GM21529 (cell line): ENCODE results near the gene ZSCAN5B.
"Not testable (repeated sequence)": the region's sequence is repeated elsewhere in the genome, so short reads cannot be mapped to it uniquely, and the experiment has no call there.

Experiments used
- ATAC-seq: cut with Tn5 transposase; IDR thresholded peaks from one replicate; pipeline ENCODE4 v1.9.1; 2021; ENCODE audit not compliant: unreplicated experiment

The ZSCAN5B gene

DNA sequence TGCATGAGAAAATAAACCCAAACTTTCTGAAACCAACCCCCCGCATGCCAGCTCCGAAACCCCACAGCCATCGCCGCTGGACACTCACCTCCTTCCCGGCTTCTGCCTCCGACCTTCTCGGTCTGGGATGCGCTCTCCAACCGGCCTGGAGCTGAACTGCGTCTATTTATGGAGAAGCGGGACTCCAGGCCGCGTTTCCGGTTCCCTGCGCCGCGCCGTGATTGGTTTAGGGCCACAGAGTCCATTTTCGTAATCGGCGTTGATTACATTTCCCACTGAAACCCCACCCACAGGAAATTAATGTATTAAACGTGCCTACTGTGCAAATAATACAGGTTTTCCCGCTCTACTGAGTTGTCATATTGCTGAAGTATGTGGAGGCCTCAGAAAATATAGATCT, at the start of gene ZSCAN5B:
Gene ZSCAN5B (minus strand): TSS at position 138 of the 400 bp plus-strand sequence. CDS start 4,731 bp downstream, outside the sequence.
- not testable (repeated sequence) for ATAC-seq

- not testable (repeated sequence) for ATAC-seq
Observed at GRCh38 chr19:56245764-56246163, 48.2 kb upstream of the ZSCAN5B start.

GRCh38 chr19:56245121-56245740, 47.6 kb upstream of the ZSCAN5B start:
- no peak for ATAC-seq

- ATAC-seq: no peak
Observed at GRCh38 chr19:56223481-56223880, 25.9 kb upstream of the ZSCAN5B start.

DNA sequence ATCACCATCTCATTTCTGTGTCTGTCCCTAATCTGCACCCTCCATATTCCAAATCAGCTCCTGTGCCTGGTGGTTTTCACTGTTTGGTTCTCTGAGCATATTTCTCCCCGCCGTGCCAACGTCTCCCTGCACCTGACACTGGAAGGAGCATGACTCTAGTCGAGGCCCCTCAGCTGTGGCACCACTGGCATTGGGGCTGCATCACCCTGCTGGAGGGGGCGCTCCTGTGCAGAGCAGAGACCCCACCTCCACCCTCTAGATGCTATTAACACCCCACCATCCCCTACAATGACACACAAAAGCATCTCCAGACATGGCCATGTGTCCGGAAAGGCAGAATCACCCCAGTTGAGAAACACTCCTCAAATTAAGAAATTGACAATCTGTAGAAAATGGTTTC, 25.3 kb upstream of the ZSCAN5B start:
- no peak for ATAC-seq

DNA sequence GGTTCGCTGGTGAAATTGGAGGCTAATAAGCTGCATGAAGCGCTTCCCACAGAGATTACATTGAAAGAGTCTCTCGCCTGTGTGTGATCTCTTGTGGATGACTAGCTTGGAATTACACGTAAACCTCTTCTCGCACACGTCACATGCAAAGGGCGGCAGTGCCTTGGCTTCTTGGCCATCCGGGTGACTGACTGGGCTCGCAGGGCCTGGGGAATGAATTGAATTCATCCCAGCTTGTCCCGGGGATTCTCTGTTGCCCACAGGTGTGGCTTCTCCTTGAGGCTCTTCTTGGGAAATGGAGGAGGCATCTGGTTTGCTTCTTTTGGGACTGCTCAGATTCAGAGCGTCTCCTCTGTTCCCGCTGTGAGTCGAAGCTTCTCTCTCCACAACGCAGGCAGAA, 24.3 kb upstream of the ZSCAN5B start:
- ATAC-seq: no peak

- not testable (repeated sequence) for ATAC-seq
Observed at GRCh38 chr19:56221442-56221841, 23.9 kb upstream of the ZSCAN5B start.

GRCh38 chr19:56218961-56219360, 21.4 kb upstream of the ZSCAN5B start:
- ATAC-seq: no peak

- no peak for ATAC-seq
Observed at GRCh38 chr19:56217039-56217949, 19.7 kb upstream of the ZSCAN5B start.

DNA sequence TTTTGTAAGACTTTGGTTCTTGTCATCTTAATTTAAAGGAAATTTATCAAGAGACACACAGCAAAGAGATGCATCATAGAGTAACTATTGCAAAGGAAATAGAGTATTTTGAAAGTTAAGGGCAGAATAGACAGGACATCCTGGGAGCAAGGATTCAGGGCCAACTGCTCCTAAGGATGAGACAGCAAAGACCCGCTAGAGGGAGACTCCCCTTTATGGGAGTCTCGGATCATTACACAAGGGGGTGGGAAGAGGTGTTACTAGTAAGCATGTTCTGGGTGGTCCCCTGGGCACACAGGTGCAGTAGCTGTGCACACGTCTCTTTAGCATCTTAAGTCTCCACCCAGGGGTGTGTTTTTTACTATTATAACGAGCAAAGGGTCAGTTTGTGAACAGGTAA, 14.1 kb upstream of the ZSCAN5B start:
- ATAC-seq: no peak

- not testable (repeated sequence) for ATAC-seq
Observed at GRCh38 chr19:56210036-56210435, 12.5 kb upstream of the ZSCAN5B start.

GRCh38 chr19:56209091-56209490, 11.5 kb upstream of the ZSCAN5B start:
- no peak for ATAC-seq

- ATAC-seq: not testable (repeated sequence)
Observed at GRCh38 chr19:56207581-56207980, 10.0 kb upstream of the ZSCAN5B start.

GRCh38 chr19:56201973-56202372, 4.4 kb upstream of the ZSCAN5B start, which contains the start of gene ZSCAN5C:
TSS of gene ZSCAN5C (plus strand) at chr19:56202273. CDS start at chr19:56205914, 3,641 bp downstream.
- ATAC-seq: no peak

DNA sequence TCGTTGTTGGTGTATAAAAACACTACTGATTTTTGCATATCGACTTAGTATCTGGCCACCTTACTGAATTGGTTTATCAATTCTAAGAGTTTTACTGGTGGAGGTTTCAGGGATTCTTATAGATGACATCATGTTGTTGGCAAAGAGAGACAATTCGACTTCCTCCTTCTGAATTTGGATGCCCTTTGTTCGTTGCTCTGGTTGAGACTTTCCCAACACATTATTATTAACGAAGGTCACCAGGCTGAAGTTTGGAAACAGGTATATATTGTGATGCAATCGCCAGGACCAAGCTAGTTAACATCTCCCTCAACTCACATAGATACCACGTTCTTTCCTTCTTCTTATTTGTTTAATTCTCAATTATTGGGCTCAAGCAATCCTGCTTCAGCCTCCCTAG, 2.1 kb upstream of the ZSCAN5B start:
- ATAC-seq: no peak

DNA sequence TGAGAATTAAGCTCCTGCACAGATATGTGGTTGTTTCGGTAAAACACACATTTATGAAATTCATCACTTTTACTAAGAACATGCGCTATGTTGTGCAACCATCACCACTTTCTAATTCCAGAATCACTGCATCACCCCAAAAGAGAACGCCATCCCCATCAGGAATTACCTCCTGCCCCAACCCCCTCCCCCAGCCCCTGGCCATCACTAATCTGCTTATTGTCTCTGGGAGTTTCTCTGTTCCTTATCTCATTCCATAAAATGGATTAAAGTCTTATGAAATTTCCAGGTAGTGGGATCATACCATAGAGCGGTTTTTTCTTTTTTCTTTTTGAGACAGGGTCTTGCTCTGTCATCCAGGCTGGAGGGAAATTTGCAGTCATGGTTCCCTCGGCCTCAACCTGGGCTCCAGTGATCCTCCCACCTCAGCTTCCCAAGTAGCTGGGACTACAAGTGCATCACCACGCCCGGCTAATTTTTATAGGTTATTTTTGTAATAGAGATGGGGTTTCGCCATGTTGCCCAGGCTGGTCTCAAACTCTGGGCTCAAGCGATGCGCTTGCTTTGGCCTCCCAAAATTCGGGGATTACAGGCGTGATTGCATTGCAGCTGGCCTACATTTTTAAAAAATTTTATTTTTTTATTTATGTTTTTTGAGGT, 3.5 kb downstream of the ZSCAN5B start:
- ATAC-seq: no peak

- ATAC-seq: no peak
Observed at GRCh38 chr19:56191711-56192110, 5.9 kb downstream of the ZSCAN5B start.

DNA sequence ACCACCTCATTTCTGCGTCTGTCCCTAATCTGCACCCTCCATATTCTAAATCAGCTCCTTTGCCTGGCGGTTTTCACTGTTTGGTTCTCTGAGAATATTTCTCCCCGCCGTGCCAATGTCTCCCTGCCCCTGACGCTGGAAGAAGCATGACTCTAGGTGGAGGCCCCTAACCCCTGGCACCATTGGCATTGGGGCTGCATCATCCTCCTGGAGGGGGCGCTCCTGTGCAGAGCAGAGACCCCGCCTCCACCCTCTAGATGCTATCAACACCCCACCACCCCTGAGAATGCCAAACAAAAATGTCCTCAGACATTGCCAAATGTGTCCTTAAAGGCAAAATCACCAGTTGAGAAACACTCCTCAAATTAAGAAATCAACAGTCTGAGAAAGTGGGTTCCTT, 6.5 kb downstream of the ZSCAN5B start:
- no peak for ATAC-seq

GRCh38 chr19:56189785-56190184, 7.8 kb downstream of the ZSCAN5B start:
- ATAC-seq: no peak

- no peak for ATAC-seq
Observed at GRCh38 chr19:56177564-56178243, 19.9 kb downstream of the ZSCAN5B start.

DNA sequence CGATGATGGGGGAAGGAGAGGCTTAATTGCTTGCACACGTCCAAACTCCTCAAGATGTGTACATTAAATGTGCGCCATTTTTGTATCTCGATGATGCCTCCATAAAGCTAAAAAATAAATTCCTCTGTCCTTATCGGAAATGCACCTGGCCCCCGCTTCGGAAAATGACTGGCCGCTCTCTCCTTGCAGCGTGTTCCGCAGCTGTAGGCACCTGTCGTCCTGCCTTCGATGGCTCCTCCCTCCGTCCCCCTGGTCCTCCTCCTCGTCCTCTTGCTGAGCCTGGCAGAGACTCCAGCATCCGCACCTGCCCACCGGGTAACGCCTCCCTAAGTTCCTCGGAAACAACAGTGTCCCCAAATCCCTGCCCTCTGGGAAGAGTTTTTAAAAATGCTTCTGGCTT, 20.7 kb downstream of the ZSCAN5B start:
- no peak for ATAC-seq
